CD4-positive, alpha-beta T cell treated with Interleukin-12 subunit alpha and Interleukin-12 subunit beta, for 1 hour (primary cell): ENCODE results near the gene JADE2.
A peak's percentile ranks its signal among the peaks of the same experiment; 100 is the strongest.
"Not testable (repeated sequence)": the region's sequence is repeated elsewhere in the genome, so short reads cannot be mapped to it uniquely, and the experiment has no call there.

Experiments used
- DNase-seq: peaks from one replicate; pipeline ENCODE4 v3.0.0-alpha.2; 2020

The JADE2 gene

GRCh38 chr5:134508521-134509195, 16.8 kb upstream of the JADE2 start:
- DNase-seq: no peak

- DNase-seq: no peak
Observed at GRCh38 chr5:134509308-134510040, 16.0 kb upstream of the JADE2 start.

GRCh38 chr5:134510970-134511795, 14.3 kb upstream of the JADE2 start:
- DNase-seq: no peak

- DNase-seq: no peak
Observed at GRCh38 chr5:134511796-134512660, 13.4 kb upstream of the JADE2 start.

- DNase-seq: no peak
Observed at GRCh38 chr5:134512661-134512999, 12.8 kb upstream of the JADE2 start.

- no peak for DNase-seq
Observed at GRCh38 chr5:134515801-134516200, 9.7 kb upstream of the JADE2 start.

GRCh38 chr5:134516984-134517383, 8.5 kb upstream of the JADE2 start:
- not testable (repeated sequence) for DNase-seq

GRCh38 chr5:134517553-134517952, 7.9 kb upstream of the JADE2 start:
- DNase-seq: no peak

GRCh38 chr5:134519989-134520388, 5.5 kb upstream of the JADE2 start:
- DNase-seq: no peak

- no peak for DNase-seq
Observed at GRCh38 chr5:134521841-134522240, 3.6 kb upstream of the JADE2 start.

GRCh38 chr5:134523543-134524271, 1.8 kb upstream of the JADE2 start:
- no peak for DNase-seq

GRCh38 chr5:134524272-134524825, 1.1 kb upstream of the JADE2 start:
- DNase-seq: peak; percentile 72

GRCh38 chr5:134525683-134526482, 413 bp downstream of the JADE2 start:
- peak; percentile 71 for DNase-seq

GRCh38 chr5:134526483-134527155, 1.1 kb downstream of the JADE2 start:
- DNase-seq: peak; percentile 68

- DNase-seq: peak; percentile 75
Observed at GRCh38 chr5:134527156-134527960, 1.9 kb downstream of the JADE2 start.

GRCh38 chr5:134527961-134528424, 2.5 kb downstream of the JADE2 start:
- no peak for DNase-seq

GRCh38 chr5:134528556-134528955, 3.1 kb downstream of the JADE2 start:
- no peak for DNase-seq

GRCh38 chr5:134529460-134529859, 4.0 kb downstream of the JADE2 start:
- DNase-seq: no peak
